ENCODE data around the gene S100A8. TPM values are rescaled to one million over a fixed set of nuclear protein-coding genes. Genes with fewer than 3 reads are reported as not detected.

S100A8 gene
- total RNA-seq, 1 donor from 2014 or later = not detected

DNA sequence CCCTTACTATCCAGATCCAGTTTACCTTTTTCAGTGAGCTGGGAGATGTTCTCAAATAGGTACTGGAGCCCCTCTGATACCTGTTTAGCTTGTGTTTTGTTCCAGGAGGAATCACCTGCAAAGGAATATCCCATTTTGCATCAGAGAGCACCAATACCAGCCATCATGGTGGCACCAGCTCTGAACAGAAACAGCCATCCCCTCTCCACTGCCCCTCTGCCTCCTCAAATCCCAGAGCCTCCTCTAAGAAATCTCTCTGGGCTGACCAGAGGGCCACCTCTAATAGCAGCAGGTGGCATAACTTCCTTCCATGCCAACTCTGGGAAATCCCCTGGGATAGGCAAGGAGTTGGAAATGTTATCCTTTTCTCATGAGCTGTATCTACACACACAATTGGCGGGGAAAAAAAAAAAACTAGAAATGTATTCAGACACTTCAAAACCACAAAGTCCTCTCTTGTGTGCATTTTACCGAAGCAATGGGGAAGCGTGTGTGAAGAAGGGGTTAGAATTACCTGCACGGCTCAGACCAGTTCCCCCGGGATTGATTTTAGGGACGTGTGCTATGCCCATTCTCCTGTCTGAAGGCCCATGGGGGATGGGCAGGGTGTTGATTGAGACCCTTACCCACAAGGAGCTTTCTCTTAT lies 44.7 kb downstream of the S100A8 start:
- no peak overlapping the region for H3K4me3 ChIP-seq (ENCODE audit: low read depth, low read length)
- TF ChIP-seq, protein P1, sequence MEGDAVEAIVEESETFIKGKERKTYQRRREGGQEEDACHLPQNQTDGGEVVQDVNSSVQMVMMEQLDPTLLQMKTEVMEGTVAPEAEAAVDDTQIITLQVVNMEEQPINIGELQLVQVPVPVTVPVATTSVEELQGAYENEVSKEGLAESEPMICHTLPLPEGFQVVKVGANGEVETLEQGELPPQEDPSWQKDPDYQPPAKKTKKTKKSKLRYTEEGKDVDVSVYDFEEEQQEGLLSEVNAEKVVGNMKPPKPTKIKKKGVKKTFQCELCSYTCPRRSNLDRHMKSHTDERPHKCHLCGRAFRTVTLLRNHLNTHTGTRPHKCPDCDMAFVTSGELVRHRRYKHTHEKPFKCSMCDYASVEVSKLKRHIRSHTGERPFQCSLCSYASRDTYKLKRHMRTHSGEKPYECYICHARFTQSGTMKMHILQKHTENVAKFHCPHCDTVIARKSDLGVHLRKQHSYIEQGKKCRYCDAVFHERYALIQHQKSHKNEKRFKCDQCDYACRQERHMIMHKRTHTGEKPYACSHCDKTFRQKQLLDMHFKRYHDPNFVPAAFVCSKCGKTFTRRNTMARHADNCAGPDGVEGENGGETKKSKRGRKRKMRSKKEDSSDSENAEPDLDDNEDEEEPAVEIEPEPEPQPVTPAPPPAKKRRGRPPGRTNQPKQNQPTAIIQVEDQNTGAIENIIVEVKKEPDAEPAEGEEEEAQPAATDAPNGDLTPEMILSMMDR (conservative IDR thresholded peaks at IDR 0.05; ENCODE audit: low read depth, low read length) = no peak
- DNase-seq (ENCODE audit: low read depth) = no peak

DNA sequence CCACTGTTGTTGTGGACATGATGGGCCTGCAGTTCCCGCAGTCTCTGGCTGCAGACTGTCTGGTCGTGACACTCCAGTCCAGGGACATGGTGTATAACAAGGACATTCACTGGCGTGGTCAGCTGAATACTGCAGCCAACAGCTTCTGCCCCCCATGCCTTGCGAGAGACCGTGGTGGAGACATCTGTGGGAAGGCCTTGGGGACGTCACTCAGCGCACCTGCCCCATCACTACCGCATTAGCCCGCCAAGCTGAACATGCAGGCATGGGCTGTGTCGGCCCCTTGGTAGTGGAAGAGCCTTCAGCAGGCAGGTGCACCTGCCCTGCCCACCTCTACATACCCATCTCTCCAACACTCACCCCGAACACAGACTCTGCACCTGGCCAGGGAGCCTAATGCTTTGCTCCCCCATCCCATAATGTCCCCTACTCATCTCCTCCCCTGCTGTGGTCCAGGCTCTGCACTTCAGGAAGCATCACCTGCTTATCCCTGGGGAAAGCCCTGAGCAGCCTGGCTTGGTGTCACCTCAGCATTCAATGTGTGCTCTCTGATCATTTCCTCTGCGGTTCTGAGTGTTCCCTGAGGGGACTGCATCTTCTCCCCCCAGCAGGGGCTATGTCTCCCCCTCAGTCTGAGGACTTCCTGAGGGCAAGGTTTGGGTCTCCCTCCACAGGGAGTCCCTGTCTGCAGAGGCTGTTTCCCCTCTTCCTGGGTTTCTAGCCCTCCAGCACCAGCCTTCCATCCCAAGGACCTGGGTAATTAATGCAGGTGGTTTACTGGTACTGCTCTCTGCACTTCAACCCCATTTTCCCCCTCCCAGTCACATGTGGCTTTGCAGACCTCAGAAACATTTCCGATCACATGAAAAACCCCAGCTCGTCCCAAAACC lies 45.4 kb downstream of the S100A8 start:
- TF ChIP-seq, protein P1 (conservative IDR thresholded peaks at IDR 0.05; ENCODE audit: low read depth, low read length) = no peak
- no peak overlapping the region for H3K4me3 ChIP-seq (ENCODE audit: low read depth, low read length)
- DNase-seq (ENCODE audit: low read depth) = no peak

DNA sequence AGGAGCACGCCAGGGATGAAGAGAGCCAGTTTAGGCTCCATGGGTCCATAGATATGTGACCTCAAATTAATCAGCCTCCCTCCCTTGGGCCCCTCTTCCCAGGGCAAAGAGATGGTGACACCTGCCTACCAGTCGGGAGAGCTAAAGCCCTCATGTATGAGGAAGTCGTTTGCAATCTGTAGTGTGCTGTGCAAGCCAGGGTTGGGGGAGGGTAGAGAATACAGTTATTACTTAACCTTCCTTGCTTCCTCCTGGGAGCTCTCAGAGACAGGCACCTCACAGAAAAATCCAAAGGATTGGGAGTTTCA lies 46.2 kb downstream of the S100A8 start:
- no peak overlapping the region for H3K4me3 ChIP-seq (ENCODE audit: low read depth, low read length)

DNA sequence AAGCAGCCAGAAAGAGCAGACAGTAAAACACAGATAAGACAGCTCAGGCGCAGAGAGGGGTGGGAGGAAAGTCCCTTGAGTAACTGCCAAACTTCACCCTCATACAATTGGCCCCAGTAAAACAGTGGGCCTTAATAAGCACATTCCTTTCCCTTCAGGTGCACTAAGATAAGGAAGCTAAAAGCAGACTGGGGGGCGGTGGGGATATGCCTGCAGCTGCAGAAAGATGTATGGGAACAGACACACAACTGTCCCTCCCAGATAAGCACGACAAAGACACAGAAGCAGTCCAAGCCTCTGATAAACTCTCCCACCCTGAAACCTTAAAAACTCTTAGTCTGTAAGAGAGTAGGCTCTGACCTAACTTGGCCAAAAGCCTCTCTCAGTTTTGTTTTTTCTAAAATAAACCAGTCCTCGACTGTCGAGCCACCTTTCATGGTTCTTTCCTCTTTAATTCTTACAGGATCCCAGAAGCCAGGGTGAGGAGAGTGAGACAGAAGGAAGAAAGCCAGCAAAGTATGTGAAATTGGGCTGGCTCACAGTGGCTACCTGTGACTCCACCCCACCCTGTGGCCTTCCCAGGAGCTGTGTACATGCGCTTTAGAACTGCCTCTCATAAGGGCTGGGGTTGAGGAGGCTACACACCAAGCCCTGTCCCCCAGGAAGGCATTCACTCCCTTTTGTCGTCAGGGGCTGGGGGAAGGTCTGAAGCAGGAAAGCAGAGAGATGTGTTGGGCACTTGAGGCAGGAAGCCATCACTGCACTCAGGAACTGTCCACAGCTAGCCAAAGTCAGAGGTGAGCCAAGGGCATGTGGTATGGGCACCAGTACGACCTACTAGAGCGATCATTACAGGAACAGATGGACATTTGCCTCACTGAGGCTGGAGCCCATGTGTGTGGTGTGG lies 46.8 kb downstream of the S100A8 start:
- no peak for DNase-seq (ENCODE audit: low read depth)
- no peak overlapping the region for H3K4me3 ChIP-seq (ENCODE audit: low read depth, low read length)
- TF ChIP-seq, protein P1 (conservative IDR thresholded peaks at IDR 0.05; ENCODE audit: low read depth, low read length) = no peak

More for the DNA sequence above, 46.2 kb downstream of the S100A8 start:
- TF ChIP-seq, protein P1 (conservative IDR thresholded peaks at IDR 0.05; ENCODE audit: low read depth, low read length) = no peak
- DNase-seq (ENCODE audit: low read depth) = no peak

DNA sequence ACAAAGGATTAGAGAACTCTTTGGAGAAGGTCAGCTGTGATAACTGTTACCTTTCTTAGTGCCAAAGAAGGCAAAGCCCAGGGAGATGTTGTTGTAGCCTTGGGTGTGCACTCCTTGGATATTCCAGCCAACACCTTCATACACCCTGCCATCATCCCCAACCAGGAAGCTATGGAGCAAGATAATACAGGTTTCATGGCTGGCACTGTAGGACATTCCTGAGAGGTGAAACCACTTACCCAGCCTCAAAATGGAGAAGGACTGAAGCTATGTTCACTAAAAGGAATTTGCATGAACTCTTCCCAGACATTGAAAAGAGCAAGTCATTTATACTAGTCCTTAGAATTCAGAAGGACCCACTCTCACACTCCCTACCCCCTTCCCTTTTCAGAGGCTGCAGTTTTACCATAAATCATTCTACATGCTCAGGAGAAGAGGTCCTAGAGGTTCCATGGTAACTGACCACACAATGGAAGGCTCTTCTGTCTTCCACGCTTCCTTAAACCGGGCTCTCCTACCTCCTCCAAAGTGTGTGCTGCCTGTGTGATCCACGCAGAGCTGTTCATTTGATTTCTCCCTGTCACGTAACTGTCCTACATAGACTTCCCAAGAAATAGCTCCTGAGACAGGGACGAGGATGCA lies 47.7 kb downstream of the S100A8 start:
- TF ChIP-seq, protein P1 (conservative IDR thresholded peaks at IDR 0.05; ENCODE audit: low read depth, low read length) = no peak
- no peak for DNase-seq (ENCODE audit: low read depth)
- no peak overlapping the region for H3K4me3 ChIP-seq (ENCODE audit: low read depth, low read length)

DNA sequence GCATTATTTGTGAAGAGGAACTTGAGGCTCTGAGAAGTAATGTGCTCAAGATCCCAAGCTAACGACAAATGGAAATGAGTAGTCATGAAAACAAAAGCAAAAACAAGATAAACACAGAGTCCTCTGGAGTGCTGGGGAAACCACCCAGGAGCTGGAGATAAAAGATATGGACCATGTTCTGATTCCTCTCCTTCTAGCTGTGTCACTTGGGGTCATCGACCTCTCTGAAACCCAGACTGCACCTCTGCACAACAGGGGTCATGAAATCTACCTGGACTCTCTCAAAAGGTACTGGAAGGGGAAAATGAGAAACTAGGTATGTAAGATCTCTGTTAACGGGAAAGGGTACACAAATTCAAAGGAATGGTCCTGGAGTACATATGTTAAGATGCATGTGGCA lies 48.7 kb downstream of the S100A8 start:
- H3K4me3 ChIP-seq (ENCODE audit: low read depth, low read length) = no peak overlapping the region
- no peak for DNase-seq (ENCODE audit: low read depth)
- TF ChIP-seq, protein P1 (conservative IDR thresholded peaks at IDR 0.05; ENCODE audit: low read depth, low read length) = no peak
